Small intestine (tissue), 7 donors: ENCODE measurements around the gene EYS. TPM values are rescaled to one million over a fixed set of nuclear protein-coding genes. Genes with fewer than 3 reads are reported as not detected.

ENCODE experiments used
- DNase-seq, 2 donors: peaks; one replicate each; pipeline versions ENCODE4 v3.0.0 to v3.0.0-alpha.2; 2013
- FAIRE-seq: peaks from 2 replicates; lab custom pipeline; 2012; peaks lifted over from hg19 to GRCh38; lab: Jason Lieb, UNC
- H3K27ac ChIP-seq, 3 donors: one replicate each; pipeline ENCODE4 v1.5.1; 2013; ENCODE audit warnings: low read length in 2 of 3, mild to moderate bottlenecking in 2 of 3, control low read depth in 1 of 3, inconsistent platforms in 1 of 3, low read depth in 1 of 3, moderate library complexity in 1 of 3
- H3K27me3 ChIP-seq, 3 donors: one replicate each; pipeline ENCODE4 v1.6.1; 2013; ENCODE audit warnings: low read length in 3 of 3, inconsistent platforms in 1 of 3; ENCODE audit not compliant: control insufficient read depth in 3 of 3, insufficient read depth in 3 of 3
- H3K36me3 ChIP-seq, 3 donors: one replicate each; pipeline ENCODE4 v1.6.1; 2013; ENCODE audit warnings: low read length in 3 of 3, inconsistent platforms in 1 of 3, low read depth in 1 of 3, mild to moderate bottlenecking in 1 of 3, moderate library complexity in 1 of 3; ENCODE audit not compliant: control insufficient read depth in 3 of 3, insufficient read depth in 2 of 3
- H3K4me1 ChIP-seq, 3 donors: one replicate each; pipeline ENCODE4 v1.6.1; 2013; ENCODE audit warnings: low read length in 2 of 3, inconsistent platforms in 1 of 3, low read depth in 1 of 3, mild to moderate bottlenecking in 1 of 3, moderate library complexity in 1 of 3; ENCODE audit not compliant: control insufficient read depth in 3 of 3, insufficient read depth in 2 of 3
- H3K4me3 ChIP-seq, 3 donors: one replicate each; pipeline ENCODE4 v1.5.1; 2013; ENCODE audit warnings: low read length in 3 of 3, control low read depth in 1 of 3, inconsistent platforms in 1 of 3, low read depth in 1 of 3, mild to moderate bottlenecking in 1 of 3, moderate library complexity in 1 of 3
- H3K9me3 ChIP-seq, 2 donors: one replicate each; pipeline ENCODE4 v1.6.1; 2013; ENCODE audit warnings: low read depth in 1 of 2, low read length in 1 of 2; ENCODE audit not compliant: control insufficient read depth in 2 of 2, insufficient read depth in 1 of 2
- WGBS, 3 donors: extraction: QIAGEN DNeasy Blood & Tissue Kit; methylation state at CpG; one replicate each; pipeline ENCODE4 v1.1.7; 2013; 5-methylcytosine and 5-hydroxymethylcytosine counted together
- polyA plus RNA-seq, 4 donors: library from polyadenylated mRNA; stranded (reverse) in 3 of 4; unstranded in 1 of 4; fragments of 200-250 nt in 3 of 4; fragments of 120-200 nt in 1 of 4; gene quantifications; one replicate each; pipeline versions ENCODE4 v1.2.1 to v1.2.3, GENCODE V29; 2013
- donor health status: healthy with polysubstance abuse.
- donor health status: control.
- donor health status: control.
- donor health status: Bipolar disorder and iron deficiency.
- donor health status: healthy.

Gene EYS
- polyA plus RNA-seq, 4 donors = 0.78 TPM; not detected in 3

DNA sequence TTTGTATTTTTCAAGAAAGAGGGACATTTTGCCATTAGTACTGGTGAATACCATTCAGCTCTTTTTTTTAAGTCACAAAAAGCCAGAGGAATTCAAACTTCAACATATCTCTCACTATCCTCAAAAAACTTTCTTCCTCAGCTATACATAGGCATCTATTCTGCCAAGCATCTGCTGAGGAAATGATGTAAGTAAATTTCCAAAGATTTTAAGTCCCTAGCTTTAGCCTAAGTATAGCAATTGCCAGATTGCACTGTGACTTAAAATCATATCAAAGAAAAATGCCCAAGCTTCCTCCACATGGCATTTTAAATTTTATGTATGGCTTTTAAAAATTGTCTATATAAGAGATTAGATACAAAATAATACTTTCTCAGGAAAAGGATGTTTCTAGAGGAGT lies 237.4 kb downstream of the EYS start:
- peaks cover 0 to 1% of the 10 kb centered on the region in 2 donors for H3K9me3 ChIP-seq
- DNase-seq (no peak), FAIRE-seq (no peak)
- no peak overlapping the region for H3K27ac ChIP-seq
- no peaks in the 10 kb centered on the region for H3K27me3 ChIP-seq
- H3K4me1 ChIP-seq = no peaks in the 10 kb centered on the region
- H3K4me3 ChIP-seq = no peak overlapping the region
- no peaks in the 10 kb centered on the region for H3K36me3 ChIP-seq

DNA sequence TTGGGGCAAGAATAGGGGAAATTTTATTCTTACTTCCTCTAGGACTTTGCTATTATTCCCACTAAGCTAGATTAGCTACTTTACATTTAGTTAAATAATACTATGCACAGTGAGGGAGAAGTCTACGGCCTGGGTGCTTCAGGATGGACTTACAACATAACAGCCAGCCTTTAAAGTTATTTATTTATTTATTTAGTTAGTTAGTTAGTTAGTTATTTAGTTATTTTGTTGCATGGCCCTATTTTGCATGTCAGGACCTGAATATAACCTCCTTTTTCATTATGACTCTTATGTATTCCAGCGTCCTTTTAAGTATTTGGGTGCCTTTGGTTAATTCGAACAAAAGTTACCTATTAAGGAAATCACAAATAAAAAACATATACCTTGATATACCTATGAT lies 238.7 kb downstream of the EYS start:
- no peak for FAIRE-seq
- WGBS, 3 donors = 65 to 86% (median 74%) methylated on average over 3 of the region's 3 CpGs
- H3K27me3 ChIP-seq = no peaks in the 10 kb centered on the region
- H3K9me3 ChIP-seq = peaks cover 0 to 1% of the 10 kb centered on the region in 2 donors
- no peak for DNase-seq
- H3K4me3 ChIP-seq = no peak overlapping the region
- no peaks in the 10 kb centered on the region for H3K36me3 ChIP-seq
- H3K4me1 ChIP-seq = no peaks in the 10 kb centered on the region
- no peak overlapping the region for H3K27ac ChIP-seq

DNA sequence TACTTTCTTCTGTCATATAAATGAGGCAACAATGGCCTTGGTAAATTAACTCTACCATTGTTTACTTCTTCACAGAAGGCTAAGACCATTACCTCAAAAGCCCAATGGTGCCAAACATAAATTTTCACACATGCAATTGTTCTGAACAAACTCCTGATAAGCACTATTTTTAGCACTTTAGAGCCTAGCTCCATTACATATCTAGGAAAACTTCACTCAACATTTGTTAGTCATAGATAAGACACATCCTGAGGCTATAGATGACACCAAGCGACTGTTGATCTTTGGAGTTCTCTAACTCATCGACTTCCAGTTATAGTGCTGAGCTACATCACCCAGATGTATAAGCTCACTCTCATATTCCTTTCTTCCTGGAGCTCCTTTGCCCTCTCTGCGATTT lies 245.9 kb downstream of the EYS start:
- FAIRE-seq = no peak
- Histone ChIP-seq H3K27me3 (no peaks in the 10 kb centered on the region), H3K9me3 (peaks cover 0 to 1% of the 10 kb centered on the region in 2 donors), H3K4me1 (no peaks in the 10 kb centered on the region), H3K27ac (no peak overlapping the region), H3K36me3 (no peaks in the 10 kb centered on the region), H3K4me3 (no peak overlapping the region)
- no peak for DNase-seq
- WGBS, 3 donors = 62 to 73% (median 69%) methylated on average over 3 of the region's 3 CpGs

DNA sequence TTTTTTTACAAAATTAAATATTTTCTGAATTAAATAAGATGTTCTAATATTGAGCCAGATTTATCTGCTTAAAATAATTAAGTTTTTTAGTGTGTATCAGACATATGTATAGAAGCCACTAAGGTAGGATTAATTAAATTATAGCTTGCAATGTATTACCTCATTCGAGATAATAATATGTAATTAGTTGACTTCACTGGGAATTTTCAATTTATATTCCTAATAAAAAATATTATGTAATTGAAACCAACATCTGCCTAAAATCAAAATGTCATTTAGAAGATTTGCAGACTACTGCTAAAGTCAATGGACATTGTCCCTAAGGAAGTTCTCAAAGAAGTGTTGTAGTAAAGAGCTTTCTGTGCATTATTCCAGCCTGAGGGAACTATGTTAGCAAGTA lies 254.7 kb downstream of the EYS start:
- H3K27ac ChIP-seq = no peak overlapping the region
- 74 to 77% (median 76%) methylated on average over 1 of the region's 1 CpG for WGBS, 3 donors
- H3K4me1 ChIP-seq = no peaks in the 10 kb centered on the region
- no peaks in the 10 kb centered on the region for H3K36me3 ChIP-seq
- no peaks in the 10 kb centered on the region for H3K27me3 ChIP-seq
- no peaks in the 10 kb centered on the region for H3K9me3 ChIP-seq
- FAIRE-seq (no peak), DNase-seq (no peak)
- no peak overlapping the region for H3K4me3 ChIP-seq

DNA sequence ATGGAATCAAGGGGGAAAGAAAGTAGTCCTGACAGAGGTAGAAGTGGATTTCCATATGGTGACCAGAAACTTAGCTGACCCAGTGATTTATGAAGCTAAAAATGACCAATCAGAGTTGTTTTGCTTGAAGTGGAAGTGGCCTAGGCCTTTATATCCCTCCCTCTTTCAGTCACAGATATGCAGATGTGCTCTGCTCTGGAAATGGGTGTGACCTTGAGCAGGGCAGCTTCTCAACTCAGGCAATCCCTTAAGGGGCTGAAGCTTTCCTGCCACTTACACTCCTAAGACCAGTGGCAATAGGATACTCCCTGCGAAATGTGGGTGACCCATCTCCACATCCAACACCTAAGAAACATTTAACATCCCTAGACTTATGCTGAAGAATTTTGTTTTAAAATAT lies 256.6 kb downstream of the EYS start:
- H3K4me3 ChIP-seq = no peak overlapping the region
- no peaks in the 10 kb centered on the region for H3K36me3 ChIP-seq
- FAIRE-seq (no peak), DNase-seq (no peak)
- no peaks in the 10 kb centered on the region for H3K9me3 ChIP-seq
- H3K27ac ChIP-seq = no peak overlapping the region
- no peaks in the 10 kb centered on the region for H3K4me1 ChIP-seq
- no peaks in the 10 kb centered on the region for H3K27me3 ChIP-seq
- WGBS, 3 donors = 71 to 84% (median 76%) methylated on average over 1 of the region's 1 CpG

DNA sequence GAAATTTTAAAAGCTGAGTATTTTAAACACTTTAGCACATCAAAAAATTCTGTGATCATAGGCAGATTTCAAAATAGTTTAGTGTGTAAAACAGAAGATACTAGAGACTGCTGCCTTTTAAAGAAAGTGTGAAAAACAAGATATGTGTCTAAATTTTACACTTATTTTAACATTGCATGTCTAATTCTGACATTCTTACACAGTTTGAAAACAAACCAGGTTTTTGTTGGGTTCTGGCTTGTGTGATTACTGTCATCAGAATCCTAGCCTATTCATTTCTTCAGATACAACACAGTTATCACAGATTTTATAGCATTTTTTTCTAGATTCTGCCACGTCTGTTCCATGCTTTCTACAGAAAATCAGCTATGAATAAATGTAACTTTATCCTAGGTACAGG lies 257.1 kb downstream of the EYS start:
- 23 to 74% (median 60%) methylated on average over 1 of the region's 1 CpG for WGBS, 3 donors

DNA sequence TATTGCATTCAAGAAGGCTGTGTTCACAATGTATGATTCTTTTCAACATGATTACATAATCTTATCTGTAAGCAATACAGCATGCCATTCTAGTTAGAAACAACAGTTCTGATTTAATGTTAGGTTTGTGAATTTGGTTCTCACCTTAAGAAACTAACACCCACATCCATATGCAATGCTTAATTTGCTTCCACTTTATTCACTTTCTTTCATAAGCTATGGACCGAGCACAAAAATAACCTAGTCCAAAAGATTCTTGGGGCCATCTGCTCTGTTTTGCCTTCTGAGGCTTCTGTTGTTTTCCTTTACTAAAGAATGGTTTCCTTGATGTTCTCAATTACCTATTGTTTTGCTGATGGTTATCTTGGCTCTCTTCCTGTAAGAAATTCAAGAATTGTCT lies 258.2 kb downstream of the EYS start:
- H3K36me3 ChIP-seq = no peaks in the 10 kb centered on the region
- FAIRE-seq = no peak
- H3K4me1 ChIP-seq = no peaks in the 10 kb centered on the region
- H3K9me3 ChIP-seq = no peaks in the 10 kb centered on the region
- no peak overlapping the region for H3K4me3 ChIP-seq
- no peak for DNase-seq
- WGBS, 3 donors = 63 to 83% (median 74%) methylated on average over 1 of the region's 1 CpG
- H3K27me3 ChIP-seq = no peaks in the 10 kb centered on the region
- H3K27ac ChIP-seq = no peak overlapping the region

More for the DNA sequence above, 257.1 kb downstream of the EYS start:
- H3K27ac ChIP-seq = no peak overlapping the region
- H3K4me1 ChIP-seq = no peaks in the 10 kb centered on the region
- no peaks in the 10 kb centered on the region for H3K9me3 ChIP-seq
- H3K27me3 ChIP-seq = no peaks in the 10 kb centered on the region
- H3K4me3 ChIP-seq = no peak overlapping the region
- no peak for FAIRE-seq
- DNase-seq = no peak
- no peaks in the 10 kb centered on the region for H3K36me3 ChIP-seq

DNA sequence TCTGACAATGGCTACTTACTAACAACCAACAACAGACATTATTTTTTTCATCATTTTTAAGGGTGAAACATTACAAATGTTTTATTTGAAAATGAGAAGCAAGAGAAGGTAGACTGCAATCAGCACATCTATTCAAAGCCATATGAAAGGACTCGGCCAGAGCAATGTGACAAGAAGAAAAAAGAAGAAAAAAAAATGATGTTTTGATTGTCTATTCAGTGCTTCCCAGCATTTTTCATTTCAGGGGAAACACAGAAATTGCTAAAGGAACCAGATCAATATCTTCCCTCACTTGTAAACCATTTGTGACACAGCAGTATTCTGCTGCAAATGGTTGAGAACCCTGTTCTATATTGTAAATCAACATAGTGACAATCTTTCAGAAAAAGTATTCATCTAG lies 270.7 kb downstream of the EYS start:
- Histone ChIP-seq H3K27me3 (no peaks in the 10 kb centered on the region), H3K36me3 (no peaks in the 10 kb centered on the region), H3K4me3 (no peak overlapping the region), H3K9me3 (no peaks in the 10 kb centered on the region), H3K27ac (no peak overlapping the region), H3K4me1 (no peaks in the 10 kb centered on the region)
- FAIRE-seq (no peak), DNase-seq (no peak)
- WGBS, 3 donors = 52 to 70% (median 67%) methylated on average over 1 of the region's 1 CpG

DNA sequence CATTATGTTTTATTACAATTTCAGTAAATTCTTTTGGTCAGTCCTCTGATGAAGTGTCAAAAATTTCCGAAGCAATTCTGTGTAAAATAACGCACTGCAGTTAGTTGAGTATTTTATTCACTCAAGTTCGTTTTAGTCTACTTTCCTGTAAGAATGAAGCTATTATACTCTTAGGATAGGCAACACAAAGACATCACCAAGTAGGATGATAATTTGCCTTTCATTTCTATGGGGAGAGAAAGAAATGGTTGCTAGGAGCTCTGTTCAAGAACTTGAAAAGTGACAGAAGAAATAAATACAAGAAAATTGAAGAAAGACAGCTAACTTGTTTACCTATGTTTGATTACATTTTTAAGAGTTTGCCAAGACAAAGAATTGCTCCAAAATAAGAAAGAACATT lies 290.4 kb downstream of the EYS start:
- 79 to 85% (median 83%) methylated on average over 3 of the region's 3 CpGs for WGBS, 3 donors
- Histone ChIP-seq H3K4me1 (no peaks in the 10 kb centered on the region), H3K9me3 (no peaks in the 10 kb centered on the region), H3K27me3 (no peaks in the 10 kb centered on the region), H3K36me3 (no peaks in the 10 kb centered on the region), H3K27ac (no peak overlapping the region), H3K4me3 (no peak overlapping the region)
- FAIRE-seq = no peak
- no peak for DNase-seq
